CD4-positive, alpha-beta T cell treated with Interleukin-17A for 1 hour (primary cell): Measurements from ENCODE around the gene FBXO38.

Experiments used
- DNase-seq: peaks from one replicate; pipeline ENCODE4 v3.0.0-alpha.2; 2020

The FBXO38 gene

GRCh38 chr5:148482697-148483462 is 99.1 kb downstream of the FBXO38 start:
- peak; percentile 49 for DNase-seq

- no peak for DNase-seq
These were observed 100.0 kb downstream of the FBXO38 start for GRCh38 chr5:148483750-148484149.

- DNase-seq: no peak
These were observed 100.9 kb downstream of the FBXO38 start for GRCh38 chr5:148484651-148485050.

GRCh38 chr5:148486456-148486855 is 102.7 kb downstream of the FBXO38 start:
- DNase-seq: no peak

DNA sequence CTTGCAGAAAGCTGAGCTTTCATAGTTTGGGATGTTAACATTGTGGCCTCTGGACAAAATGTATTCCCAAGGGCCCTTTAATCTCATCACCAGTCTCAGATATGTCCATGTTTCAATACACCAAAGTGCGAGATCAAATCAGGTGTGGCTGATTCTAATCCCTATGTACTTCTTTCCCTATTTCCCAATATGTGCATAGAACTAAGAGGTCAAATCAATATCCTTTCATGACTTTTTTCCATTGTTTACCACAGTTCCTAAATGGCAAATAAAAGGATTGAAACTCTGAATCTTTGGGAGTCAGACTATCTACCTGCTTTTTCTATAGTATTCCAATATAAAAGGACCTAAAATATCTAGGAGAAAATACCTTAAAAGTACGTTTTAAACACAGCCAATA is 105.0 kb downstream of the FBXO38 start:
- no peak for DNase-seq

- DNase-seq: no peak
These were observed 107.4 kb downstream of the FBXO38 start for GRCh38 chr5:148491015-148491792.

DNA sequence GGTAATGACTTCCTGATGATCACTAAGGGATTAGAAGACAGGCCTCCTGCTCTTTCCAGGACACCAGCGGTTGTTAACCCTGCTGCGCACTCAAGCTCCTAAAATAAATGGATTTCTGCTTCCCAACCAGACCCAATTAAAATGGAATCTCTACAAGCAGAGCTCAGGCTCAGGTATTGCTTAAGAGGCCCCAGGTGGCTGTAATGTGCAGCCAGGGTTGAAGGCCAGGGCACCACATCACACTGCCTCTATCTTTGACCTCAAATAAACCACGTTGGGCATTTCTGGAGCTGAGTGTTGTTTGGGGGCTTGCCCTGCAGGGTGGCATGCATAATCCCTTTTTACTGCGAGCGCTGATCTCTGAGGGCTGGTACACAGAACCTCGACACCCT is 108.0 kb downstream of the FBXO38 start:
- DNase-seq: no peak

DNA sequence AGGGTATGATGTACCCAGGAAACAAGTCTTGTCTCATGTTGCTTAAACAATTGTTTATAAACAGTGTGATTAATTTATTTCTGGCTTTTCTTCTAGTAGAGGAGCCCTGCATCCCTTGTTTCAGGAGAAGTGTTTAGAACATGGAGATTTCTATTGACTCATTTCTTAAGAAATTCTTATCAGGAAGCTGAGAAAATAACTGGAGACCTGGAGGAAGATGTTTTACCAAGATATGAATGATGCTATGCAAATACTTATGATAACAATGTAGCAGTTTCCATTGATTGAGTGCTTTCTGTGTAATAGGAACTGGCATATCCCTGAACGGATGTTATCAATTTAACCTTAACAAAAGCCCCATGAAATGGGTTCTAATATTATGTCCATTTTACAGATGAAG is 108.6 kb downstream of the FBXO38 start:
- no peak for DNase-seq
